Left ventricle myocardium inferior (tissue), 1 donor: Measurements from ENCODE around the gene SUSD1. TPM values are rescaled to one million over a fixed set of nuclear protein-coding genes. Genes with fewer than 3 reads are reported as not detected.
A peak's percentile ranks its signal among the peaks of the same experiment; 100 is the strongest.

Experiments used
- DNase-seq: peaks from one replicate; pipeline ENCODE4 v3.0.0-alpha.2; 2020
- H3K27ac ChIP-seq: fragments of 200-600 bp; replicated peaks from 2 replicates; pipeline ENCODE4 v1.8.0; 2021
- H3K27me3 ChIP-seq: fragments of 200-600 bp; 2 replicates; pipeline ENCODE4 v1.8.0; 2021; ENCODE audit warnings: low read depth
- H3K36me3 ChIP-seq: fragments of 200-600 bp; 2 replicates; pipeline ENCODE4 v1.8.0; 2021
- H3K4me1 ChIP-seq: fragments of 200-600 bp; 2 replicates; pipeline ENCODE4 v1.8.0; 2021
- H3K4me3 ChIP-seq: fragments of 200-600 bp; 2 replicates; pipeline ENCODE4 v1.8.0; 2021; ENCODE audit warnings: mild to moderate bottlenecking, moderate library complexity
- H3K9me3 ChIP-seq: fragments of 200-600 bp; replicated peaks from 2 replicates; pipeline ENCODE4 v1.8.0; 2021
- intact Hi-C: fragments of 100-400 bp; cut with micrococcal nuclease; formaldehyde crosslinking; loops from one replicate; pipeline ENCODE4 v1.11.0; 2022
- total RNA-seq: library from RNA; stranded (reverse); fragmentation: NEBNext Ultra II Directional; extraction: Animal tissue kit (Norgen Biotek cat#: 25700); gene quantifications from one replicate; pipeline ENCODE4 v1.2.1, GENCODE V29; 2021
- TF ChIP-seq, protein P1 (sequence below): fragments of 200-600 bp; IDR thresholded peaks from 2 replicates; pipeline ENCODE4 v1.8.0; 2021; ENCODE audit warnings: antibody characterized with exemption, mild to moderate bottlenecking, borderline replicate concordance
- donor health status: DM: no; HTN: yes; CAD: no; lungs with severe emphysema.

SUSD1 gene
- total RNA-seq, 1 donor from 2014 or later, result 5.1 TPM

DNA sequence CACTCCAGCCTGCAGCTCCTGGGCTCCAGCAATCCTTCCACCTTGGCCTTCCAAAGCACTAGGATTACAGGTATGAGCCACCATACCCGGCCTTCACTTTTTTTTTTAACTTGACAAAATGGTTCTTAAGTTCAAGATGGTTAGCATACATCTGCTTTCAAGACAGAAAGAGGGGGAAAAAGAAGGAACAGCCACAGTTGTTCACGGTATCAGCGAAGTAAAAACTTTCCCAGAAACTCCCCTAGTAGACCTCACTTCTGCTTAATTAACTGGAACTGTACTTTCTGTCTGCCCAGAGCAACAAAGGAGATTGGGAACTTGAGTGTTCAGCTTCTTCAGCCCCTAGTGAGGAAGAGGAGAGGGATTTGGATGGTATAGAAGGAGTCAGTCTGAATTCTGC lies 161.8 kb downstream of the SUSD1 start:
- Histone ChIP-seq H3K27me3 (no peaks in the 10 kb centered on the region), H3K36me3 (no peaks in the 10 kb centered on the region), H3K4me3 (no peak overlapping the region), H3K27ac (peak overlapping the region; percentile 71), H3K9me3 (no peaks in the 10 kb centered on the region), H3K4me1 (peaks cover 21% of the 10 kb centered on the region)
- TF ChIP-seq, protein P1, sequence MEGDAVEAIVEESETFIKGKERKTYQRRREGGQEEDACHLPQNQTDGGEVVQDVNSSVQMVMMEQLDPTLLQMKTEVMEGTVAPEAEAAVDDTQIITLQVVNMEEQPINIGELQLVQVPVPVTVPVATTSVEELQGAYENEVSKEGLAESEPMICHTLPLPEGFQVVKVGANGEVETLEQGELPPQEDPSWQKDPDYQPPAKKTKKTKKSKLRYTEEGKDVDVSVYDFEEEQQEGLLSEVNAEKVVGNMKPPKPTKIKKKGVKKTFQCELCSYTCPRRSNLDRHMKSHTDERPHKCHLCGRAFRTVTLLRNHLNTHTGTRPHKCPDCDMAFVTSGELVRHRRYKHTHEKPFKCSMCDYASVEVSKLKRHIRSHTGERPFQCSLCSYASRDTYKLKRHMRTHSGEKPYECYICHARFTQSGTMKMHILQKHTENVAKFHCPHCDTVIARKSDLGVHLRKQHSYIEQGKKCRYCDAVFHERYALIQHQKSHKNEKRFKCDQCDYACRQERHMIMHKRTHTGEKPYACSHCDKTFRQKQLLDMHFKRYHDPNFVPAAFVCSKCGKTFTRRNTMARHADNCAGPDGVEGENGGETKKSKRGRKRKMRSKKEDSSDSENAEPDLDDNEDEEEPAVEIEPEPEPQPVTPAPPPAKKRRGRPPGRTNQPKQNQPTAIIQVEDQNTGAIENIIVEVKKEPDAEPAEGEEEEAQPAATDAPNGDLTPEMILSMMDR, result no peak
- intact Hi-C loops, result no loop called here
- DNase-seq, result no peak

DNA sequence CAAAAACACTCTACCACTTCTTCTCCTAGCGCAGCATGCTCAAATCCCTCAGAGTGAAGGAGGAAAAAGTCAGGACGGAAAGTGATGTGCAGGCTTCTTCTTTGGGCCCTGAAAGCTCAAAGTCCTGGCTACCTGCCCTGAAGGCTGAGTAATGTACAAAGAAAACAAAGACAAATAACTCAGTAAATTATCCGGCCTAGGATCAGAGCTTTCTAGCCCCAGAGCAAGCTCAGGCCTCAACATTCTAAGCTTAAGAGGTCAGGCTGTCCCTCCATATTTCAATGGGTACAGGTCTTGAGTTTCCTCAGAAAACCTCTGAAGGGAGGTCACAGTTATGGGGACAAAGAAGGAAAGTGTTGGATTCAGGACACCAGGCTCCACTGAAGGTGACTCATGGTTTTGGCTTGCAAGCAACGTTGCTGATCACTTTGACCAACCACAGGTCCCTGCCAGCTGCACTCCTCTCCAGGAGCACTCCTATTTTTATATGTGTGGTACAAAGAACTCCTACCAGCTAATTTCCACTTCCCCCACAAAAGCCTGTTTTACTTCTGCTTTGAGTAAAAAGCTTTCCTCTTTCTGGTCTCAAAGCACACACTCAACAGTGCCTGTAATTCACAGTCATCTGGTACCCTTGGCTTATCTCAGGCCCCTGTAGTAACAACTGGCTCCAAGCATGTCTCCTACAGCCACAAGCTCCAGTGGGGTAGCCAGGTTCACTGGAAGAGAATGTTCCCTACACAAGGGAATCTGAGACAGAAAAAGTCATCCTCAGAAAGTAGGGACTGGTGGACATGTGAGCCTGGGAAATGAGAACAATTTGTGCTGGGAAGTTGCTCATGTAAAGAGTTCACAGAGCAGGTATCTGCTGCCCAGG lies 162.8 kb downstream of the SUSD1 start:
- Histone ChIP-seq H3K27me3 (no peaks in the 10 kb centered on the region), H3K4me3 (no peak overlapping the region), H3K36me3 (no peaks in the 10 kb centered on the region), H3K4me1 (peaks cover 21% of the 10 kb centered on the region), H3K27ac (peak overlapping the region; percentile 71), H3K9me3 (no peaks in the 10 kb centered on the region)
- peak; percentile 28 for DNase-seq
- intact Hi-C loops, result no loop called here
- TF ChIP-seq, protein P1, result no peak

DNA sequence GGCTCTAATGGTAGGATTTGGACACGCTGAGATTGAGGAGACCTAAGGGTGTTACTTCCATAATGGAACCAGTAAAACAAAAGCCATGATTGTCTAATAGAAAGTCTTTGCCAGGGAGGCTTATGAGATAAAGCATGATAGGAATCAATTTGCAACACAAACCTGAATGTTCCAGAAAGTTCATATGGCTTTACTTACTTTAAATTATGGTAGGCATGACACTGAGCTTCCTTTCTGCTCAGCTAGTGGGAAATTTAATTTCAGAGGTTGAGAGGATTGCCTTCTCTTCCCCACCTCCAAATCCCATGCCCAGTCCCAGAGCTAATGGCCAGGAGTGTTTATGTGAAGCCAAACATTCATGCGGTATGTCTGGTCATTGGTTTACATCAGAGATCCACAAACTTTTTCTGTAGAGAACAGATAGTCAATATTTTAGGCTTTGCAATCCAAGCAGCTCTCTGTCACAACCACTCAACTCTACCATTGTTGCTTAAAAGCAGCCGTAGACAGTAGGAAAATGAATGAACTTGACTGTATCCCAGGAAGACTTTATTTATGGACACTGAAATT lies 164.0 kb downstream of the SUSD1 start:
- intact Hi-C loops, result no loop called here
- no peak overlapping the region for H3K4me3 ChIP-seq
- DNase-seq, result no peak
- no peaks in the 10 kb centered on the region for H3K9me3 ChIP-seq
- H3K36me3 ChIP-seq, result no peaks in the 10 kb centered on the region
- peaks cover 21% of the 10 kb centered on the region for H3K4me1 ChIP-seq
- no peaks in the 10 kb centered on the region for H3K27me3 ChIP-seq
- TF ChIP-seq, protein P1, result no peak
- H3K27ac ChIP-seq, result no peak overlapping the region

DNA sequence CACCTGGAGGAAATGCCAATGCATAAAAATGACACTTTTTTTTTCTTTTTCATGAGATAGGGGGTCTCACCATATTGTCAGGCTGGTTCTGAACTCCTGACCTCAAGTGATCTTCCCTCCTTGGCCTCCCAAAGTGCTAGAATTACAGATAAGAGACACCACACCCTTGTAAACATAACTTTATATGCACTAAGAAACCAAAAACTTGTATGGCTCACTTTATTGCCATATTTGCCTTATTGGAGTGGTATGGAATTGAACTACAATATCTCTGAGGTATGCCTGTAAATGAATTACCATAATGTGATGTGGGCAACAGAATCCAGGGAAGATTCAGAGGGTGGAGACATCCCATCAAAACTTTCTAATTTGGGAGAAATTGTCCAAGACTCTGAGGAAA lies 164.6 kb downstream of the SUSD1 start:
- TF ChIP-seq, protein P1, result no peak
- H3K36me3 ChIP-seq, result no peaks in the 10 kb centered on the region
- intact Hi-C loops, result no loop called here
- DNase-seq, result no peak
- H3K4me3 ChIP-seq, result no peak overlapping the region
- H3K9me3 ChIP-seq, result no peaks in the 10 kb centered on the region
- no peaks in the 10 kb centered on the region for H3K27me3 ChIP-seq
- peaks cover 21% of the 10 kb centered on the region for H3K4me1 ChIP-seq
- H3K27ac ChIP-seq, result no peak overlapping the region

DNA sequence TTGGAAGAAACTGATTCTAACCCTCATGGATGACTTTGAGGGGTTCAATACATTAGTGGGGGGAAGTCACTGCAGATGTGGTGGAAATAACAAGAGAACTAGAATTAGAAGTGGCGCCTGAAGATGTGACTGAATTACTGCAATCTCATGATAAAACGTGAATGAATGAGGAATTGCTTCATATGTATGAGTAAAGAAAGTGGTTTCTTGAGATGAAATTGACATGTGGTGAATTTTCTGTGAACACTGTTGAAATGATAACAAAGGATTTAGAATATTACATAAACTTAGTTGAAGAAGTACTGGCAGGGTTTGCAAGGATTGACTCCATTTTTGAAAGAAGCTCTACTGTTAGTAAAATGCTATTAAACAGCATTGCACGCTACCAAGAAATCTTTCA lies 165.4 kb downstream of the SUSD1 start:
- intact Hi-C loops, result no loop called here
- no peaks in the 10 kb centered on the region for H3K36me3 ChIP-seq
- TF ChIP-seq, protein P1, result no peak
- H3K4me1 ChIP-seq, result peaks cover 21% of the 10 kb centered on the region
- H3K4me3 ChIP-seq, result no peak overlapping the region
- H3K27me3 ChIP-seq, result no peaks in the 10 kb centered on the region
- H3K9me3 ChIP-seq, result no peaks in the 10 kb centered on the region
- no peak for DNase-seq
- H3K27ac ChIP-seq, result no peak overlapping the region
